Measurements from ENCODE around the gene SPEN. TPM values are rescaled to one million over a fixed set of nuclear protein-coding genes. Genes with fewer than 3 reads are reported as not detected.
"Not testable (repeated sequence)": the region's sequence is repeated elsewhere in the genome, so short reads cannot be mapped to it uniquely, and the experiment has no call there.

The SPEN gene
- total RNA-seq, 1 experiment from 2014 or later: 46.4 TPM

- no peaks in the 10 kb centered on the region for H3K27me3 Mint-ChIP-seq (ENCODE audit: insufficient read depth, unreplicated experiment)
- Histone ChIP-seq H3K4me3 (ENCODE audit: low read depth, low read length) (no peak overlapping the region), H3K27me3 (replicated peaks; ENCODE audit: control insufficient read depth, insufficient read depth, low read length) (no peaks in the 10 kb centered on the region), H3K4me1 (no peaks in the 10 kb centered on the region), H3K36me3 (ENCODE audit: control insufficient read depth, insufficient read depth, low read length) (no peaks in the 10 kb centered on the region), H3K9me3 (no peaks in the 10 kb centered on the region)
- no TSS peak for BruUV-seq (replicated peaks)
- no peak for DNase-seq
- peaks cover 5% of the 10 kb centered on the region for H3K4me1 Mint-ChIP-seq (ENCODE audit: low read depth, unreplicated experiment)
- H3K9me3 Mint-ChIP-seq (ENCODE audit: unreplicated experiment): no peaks in the 10 kb centered on the region
- peaks cover 22% of the 10 kb centered on the region for H3K36me3 Mint-ChIP-seq (ENCODE audit: insufficient read depth, unreplicated experiment)
- no peak for TF ChIP-seq CTCF (IDR thresholded peaks at IDR 0.05; ENCODE audit: insufficient read depth in 1 of 2, low read depth in 1 of 2, low read length in 1 of 2, severe bottlenecking in 1 of 2, unreplicated experiment in 1 of 2)
- intact Hi-C loops (cut with micrococcal nuclease; ENCODE audit: unreplicated experiment): no loop called here
- CTCF ChIA-PET: no interaction called here
- H3K4me3 Mint-ChIP-seq (ENCODE audit: unreplicated experiment): no peak overlapping the region
- H3K27ac Mint-ChIP-seq (ENCODE audit: unreplicated experiment): no peak overlapping the region
- POLR2A ChIA-PET: no interaction called here
These were observed 39.2 kb downstream of the SPEN start for GRCh38 chr1:15886611-15887167.

- H3K4me1 Mint-ChIP-seq (ENCODE audit: low read depth, unreplicated experiment); CTCF ChIA-PET; H3K27me3 Mint-ChIP-seq (ENCODE audit: insufficient read depth, unreplicated experiment); DNase-seq; H3K9me3 ChIP-seq; intact Hi-C loops (cut with micrococcal nuclease; ENCODE audit: unreplicated experiment); H3K27ac Mint-ChIP-seq (ENCODE audit: unreplicated experiment); H3K36me3 ChIP-seq (ENCODE audit: control insufficient read depth, insufficient read depth, low read length); H3K4me3 Mint-ChIP-seq (ENCODE audit: unreplicated experiment); BruUV-seq (replicated peaks); H3K4me1 ChIP-seq; H3K27me3 ChIP-seq (replicated peaks; ENCODE audit: control insufficient read depth, insufficient read depth, low read length); H3K4me3 ChIP-seq (ENCODE audit: low read depth, low read length); POLR2A ChIA-PET; H3K9me3 Mint-ChIP-seq (ENCODE audit: unreplicated experiment): not testable (repeated sequence)
- H3K36me3 Mint-ChIP-seq (ENCODE audit: insufficient read depth, unreplicated experiment): peaks cover 26% of the 10 kb centered on the region
These were observed 45.5 kb downstream of the SPEN start for GRCh38 chr1:15892857-15893599.

- H3K4me3 ChIP-seq (ENCODE audit: low read depth, low read length): no peak overlapping the region
- POLR2A ChIA-PET: no interaction called here
- H3K36me3 Mint-ChIP-seq (ENCODE audit: insufficient read depth, unreplicated experiment): peaks cover 18% of the 10 kb centered on the region
- peaks cover 1% of the 10 kb centered on the region; the same call in 1 of the 2 replicates for H3K36me3 ChIP-seq (ENCODE audit: control insufficient read depth, insufficient read depth, low read length)
- intact Hi-C loops (cut with micrococcal nuclease; ENCODE audit: unreplicated experiment): no loop called here
- no peaks in the 10 kb centered on the region for H3K9me3 Mint-ChIP-seq (ENCODE audit: unreplicated experiment)
- no peak for TF ChIP-seq CTCF (IDR thresholded peaks at IDR 0.05; ENCODE audit: insufficient read depth in 1 of 2, low read depth in 1 of 2, low read length in 1 of 2, severe bottlenecking in 1 of 2, unreplicated experiment in 1 of 2)
- no peaks in the 10 kb centered on the region for H3K27me3 Mint-ChIP-seq (ENCODE audit: insufficient read depth, unreplicated experiment)
- H3K27me3 ChIP-seq (replicated peaks; ENCODE audit: control insufficient read depth, insufficient read depth, low read length): no peaks in the 10 kb centered on the region
- H3K4me3 Mint-ChIP-seq (ENCODE audit: unreplicated experiment): no peak overlapping the region
- H3K4me1 Mint-ChIP-seq (ENCODE audit: low read depth, unreplicated experiment): no peaks in the 10 kb centered on the region
- no peak overlapping the region for H3K27ac Mint-ChIP-seq (ENCODE audit: unreplicated experiment)
- no TSS peak for BruUV-seq (replicated peaks)
- DNase-seq: no peak
- no peaks in the 10 kb centered on the region for H3K4me1 ChIP-seq
- CTCF ChIA-PET: no interaction called here
- no peaks in the 10 kb centered on the region for H3K9me3 ChIP-seq
These were observed 47.7 kb downstream of the SPEN start for GRCh38 chr1:15895233-15895632.

DNA sequence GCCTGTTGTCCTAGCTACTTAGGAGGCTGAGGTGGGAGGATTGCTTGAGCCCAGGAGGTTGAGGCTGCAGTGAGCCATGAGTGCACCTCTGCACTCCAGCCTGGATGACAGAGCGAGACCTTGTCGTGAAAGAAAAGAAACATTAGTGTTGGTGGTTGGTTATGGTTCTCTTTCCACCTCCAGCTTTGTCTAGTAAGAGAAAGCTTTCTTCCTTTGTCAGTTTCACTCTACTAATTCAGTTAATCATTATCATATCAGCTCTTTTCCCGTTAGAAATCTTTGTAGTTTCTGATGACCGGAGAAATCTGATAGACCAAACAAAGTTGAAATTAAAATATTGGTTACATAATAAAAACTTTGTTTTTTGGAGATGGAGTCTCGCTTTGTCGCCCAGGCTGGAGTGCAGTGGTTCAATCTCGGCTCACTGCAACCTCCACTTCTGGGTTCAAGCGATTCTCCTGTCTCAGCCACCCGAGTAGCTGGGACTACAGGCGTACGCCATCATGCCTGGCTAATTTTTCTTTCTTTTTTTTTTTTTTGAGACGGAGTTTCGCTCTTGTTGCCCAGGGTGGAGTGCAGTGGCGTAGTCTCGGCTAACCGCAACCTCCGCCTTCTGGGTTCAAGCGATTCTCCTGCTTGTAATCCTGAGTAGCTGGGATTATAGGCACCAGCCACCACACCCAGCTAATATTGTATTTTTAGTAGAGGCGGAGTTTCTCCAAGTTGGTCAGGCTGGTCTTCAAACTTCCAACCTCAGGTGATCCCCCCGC is 49.5 kb downstream of the SPEN start:
- H3K27me3 Mint-ChIP-seq (ENCODE audit: insufficient read depth, unreplicated experiment); H3K4me1 Mint-ChIP-seq (ENCODE audit: low read depth, unreplicated experiment); H3K36me3 ChIP-seq (ENCODE audit: control insufficient read depth, insufficient read depth, low read length); intact Hi-C loops (cut with micrococcal nuclease; ENCODE audit: unreplicated experiment); H3K4me3 Mint-ChIP-seq (ENCODE audit: unreplicated experiment); H3K4me3 ChIP-seq (ENCODE audit: low read depth, low read length); BruUV-seq (replicated peaks); H3K9me3 ChIP-seq; H3K4me1 ChIP-seq; H3K27ac Mint-ChIP-seq (ENCODE audit: unreplicated experiment); DNase-seq; H3K9me3 Mint-ChIP-seq (ENCODE audit: unreplicated experiment); H3K27me3 ChIP-seq (replicated peaks; ENCODE audit: control insufficient read depth, insufficient read depth, low read length); CTCF ChIA-PET: not testable (repeated sequence)
- POLR2A ChIA-PET: interaction anchor here (0.5 kb wide), 1 partner anchor 48 kb away, joined by 3 read pairs; no protein-coding TSS in a partner anchor
- H3K36me3 Mint-ChIP-seq (ENCODE audit: insufficient read depth, unreplicated experiment): peaks cover 11% of the 10 kb centered on the region
